GM18861 (cell line): ENCODE measurements around the gene HHAT.

ENCODE experiments used
- ATAC-seq: cut with Tn5 transposase; IDR thresholded peaks from one replicate; pipeline ENCODE4 v1.9.1; 2021; ENCODE audit not compliant: unreplicated experiment

Gene HHAT

DNA sequence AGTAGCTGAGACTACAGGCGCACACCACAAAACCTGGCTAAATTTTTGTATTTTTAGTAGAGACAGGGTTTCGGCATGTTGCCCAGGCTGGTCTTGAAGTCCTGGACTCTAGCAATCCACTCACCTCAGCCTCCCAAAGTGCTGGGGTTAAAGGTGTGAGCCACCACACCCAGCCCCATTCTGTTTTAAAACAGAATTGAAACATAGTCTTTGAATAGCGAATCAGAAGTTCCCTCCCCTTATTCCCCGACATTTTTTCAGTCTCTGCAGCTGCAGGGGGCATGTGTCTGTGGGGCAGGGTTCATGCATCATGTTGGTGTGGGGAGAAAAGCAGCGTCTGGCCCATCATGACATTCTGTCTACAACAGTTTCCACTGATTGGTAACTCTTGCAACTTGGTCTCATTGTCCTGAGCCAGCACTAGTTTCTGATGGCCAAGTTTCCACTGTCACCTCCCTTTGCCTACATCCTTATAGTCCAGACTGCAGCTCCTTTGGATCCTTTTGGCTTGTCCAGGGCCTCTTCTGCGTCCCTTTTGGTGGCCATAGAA is 15.6 kb upstream of the HHAT start:
- ATAC-seq = no peak

DNA sequence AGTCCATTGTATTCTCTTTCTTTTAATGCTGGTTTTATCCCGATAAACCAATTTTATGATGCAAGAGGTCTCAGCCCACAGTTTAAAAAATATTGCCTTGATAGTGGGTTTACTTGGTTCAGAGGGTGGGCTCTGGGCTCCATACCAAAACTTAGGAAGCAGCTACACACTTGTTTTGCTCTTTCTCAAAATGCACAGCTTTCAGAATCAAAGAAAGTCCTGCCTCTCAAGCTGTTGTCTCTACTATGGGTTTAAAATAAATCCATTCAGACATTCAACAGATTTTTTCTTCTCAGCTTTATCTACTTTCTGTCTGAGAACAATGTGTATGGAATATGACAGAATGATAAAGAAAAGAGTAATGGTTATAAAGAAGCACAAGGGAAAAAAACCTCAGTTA is 14.8 kb upstream of the HHAT start:
- no peak for ATAC-seq

DNA sequence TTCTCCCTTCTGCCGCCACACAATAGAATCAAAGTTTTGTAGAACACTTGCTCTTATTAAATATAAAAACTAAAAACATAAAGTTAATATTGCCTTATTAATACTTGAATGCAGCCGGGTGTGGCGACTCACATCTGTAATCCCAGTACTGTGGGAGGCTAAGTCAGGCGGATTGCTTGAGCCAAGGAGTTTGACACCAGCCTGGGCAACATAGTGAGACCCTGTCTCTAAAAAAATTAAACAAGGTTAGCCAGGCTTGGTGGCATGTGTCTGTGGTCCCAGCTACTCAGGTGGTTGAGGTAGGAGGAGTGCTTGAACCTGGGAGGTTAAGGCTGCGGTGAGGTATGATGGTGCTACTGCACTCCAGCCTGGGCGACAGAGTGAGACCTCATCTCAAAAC is 13.2 kb upstream of the HHAT start:
- no peak for ATAC-seq

DNA sequence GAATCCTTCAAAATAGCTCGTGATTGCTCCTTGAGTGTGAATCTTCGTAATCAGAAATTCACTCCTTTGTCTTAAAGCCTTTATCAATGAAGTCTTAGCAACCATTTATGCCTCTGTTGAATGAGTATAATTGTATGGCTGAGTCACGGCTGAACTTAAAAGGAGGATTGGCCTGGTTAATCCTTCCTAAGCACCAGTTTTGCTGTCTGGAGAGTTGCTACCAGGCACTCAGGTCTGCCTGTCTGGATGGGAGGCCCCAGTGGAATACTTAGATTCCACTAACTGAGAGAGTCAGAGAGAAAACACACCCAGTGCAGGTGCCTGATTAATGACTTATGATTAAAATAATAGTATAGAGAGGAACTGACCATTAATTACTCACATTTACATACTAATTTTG is 7.6 kb upstream of the HHAT start:
- no peak for ATAC-seq

DNA sequence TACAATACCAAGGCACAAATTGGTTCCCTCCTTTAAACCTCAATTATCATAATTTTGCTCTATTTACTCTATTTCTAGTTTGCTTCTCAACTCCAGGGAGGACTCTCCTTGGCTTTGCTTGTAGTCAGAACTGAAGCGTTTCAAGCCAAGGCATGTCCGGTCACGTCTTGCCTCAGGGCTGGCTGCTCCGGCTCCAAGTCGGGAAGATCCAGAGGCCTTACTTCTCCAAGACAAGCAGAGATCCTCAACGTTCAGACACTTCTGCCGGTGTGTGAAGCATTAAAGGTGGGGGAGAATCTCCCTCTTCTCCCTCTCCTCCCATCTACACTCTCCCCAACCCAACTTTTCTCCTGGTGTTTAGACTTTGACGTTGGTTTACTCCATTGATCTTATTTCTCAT is 7.2 kb upstream of the HHAT start:
- ATAC-seq = no peak

DNA sequence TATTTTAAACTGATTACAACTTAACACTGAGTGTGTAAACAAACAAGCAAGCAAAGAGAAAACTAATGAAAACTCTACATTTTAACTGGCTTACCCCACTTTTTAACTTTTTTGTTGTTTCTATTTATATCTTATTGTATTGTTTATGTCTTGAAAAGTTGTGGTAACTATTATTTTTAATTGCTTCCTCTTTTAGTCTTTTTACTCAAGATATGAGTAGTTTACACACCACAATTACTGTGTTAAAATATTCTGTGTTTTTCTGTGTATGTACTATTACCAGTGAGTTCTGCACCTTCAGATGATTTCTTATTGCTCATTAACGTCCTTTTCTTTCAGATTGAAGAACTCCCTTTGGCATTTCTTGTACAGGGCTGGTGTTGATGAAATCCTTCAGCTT is 4.7 kb upstream of the HHAT start:
- ATAC-seq = no peak

DNA sequence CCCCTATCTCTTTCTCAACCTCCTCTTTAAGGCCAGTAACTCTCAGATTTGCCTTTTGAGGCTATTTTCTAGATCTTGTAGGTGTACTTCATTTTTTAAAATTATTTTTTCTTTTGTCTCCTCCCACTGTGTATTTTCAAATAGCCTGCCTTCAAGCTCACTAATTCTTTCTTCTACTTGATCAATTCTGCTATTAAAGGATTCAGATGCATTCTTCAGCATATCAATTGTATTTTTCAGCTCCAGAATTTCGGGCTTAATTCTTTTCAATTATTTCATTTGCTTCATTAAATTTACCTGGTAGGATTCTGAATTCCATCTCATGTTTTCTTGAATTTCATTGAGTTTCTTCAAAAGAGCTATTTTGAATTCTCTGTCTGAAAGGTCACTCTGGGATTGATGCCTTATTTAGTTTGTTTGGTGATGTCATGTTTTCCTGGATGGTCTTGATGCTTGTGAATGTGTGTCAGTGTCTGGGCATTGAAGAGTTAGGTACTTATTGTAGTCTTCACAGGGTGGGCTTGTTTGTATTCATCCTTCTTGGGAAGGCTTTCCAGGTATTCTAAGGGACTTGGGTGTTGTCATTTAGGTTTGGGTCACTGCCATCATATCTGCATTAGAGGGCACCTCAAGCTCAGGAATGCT is 3.6 kb upstream of the HHAT start:
- ATAC-seq = no peak

DNA sequence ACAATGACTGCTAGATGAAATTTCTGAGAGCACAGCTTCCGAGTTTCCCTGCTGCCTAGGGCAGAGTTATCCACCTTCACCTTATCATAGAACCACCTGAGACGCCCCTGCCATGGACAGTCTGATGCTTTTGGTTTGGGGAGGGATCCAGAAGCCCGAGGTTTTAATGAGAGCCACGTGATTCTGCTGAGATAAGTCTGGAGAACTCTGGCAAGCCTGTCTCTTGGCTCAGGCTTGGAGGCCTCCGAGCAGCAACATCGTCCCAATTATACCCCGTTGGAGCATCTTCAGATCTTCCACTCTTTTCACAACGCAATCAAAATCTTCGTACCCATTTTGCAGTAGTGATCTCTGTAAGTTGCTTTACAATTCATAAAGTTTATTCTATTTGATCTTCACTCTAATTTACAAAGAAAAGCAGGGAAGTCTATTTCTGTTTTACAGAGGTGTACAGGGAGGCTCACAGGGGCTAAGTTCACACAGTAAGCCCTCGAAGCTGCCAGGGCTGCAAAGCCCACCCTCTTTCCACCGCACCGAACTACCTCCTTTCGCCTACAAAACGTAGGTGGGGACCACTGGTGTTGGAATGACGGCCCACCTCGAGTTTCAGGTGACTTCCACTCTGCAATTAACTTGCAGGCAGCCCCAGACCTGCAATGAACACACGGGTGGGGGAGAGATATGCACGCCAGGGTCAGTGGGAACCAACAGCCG is 513 bp upstream of the HHAT start:
- ATAC-seq = no peak

DNA sequence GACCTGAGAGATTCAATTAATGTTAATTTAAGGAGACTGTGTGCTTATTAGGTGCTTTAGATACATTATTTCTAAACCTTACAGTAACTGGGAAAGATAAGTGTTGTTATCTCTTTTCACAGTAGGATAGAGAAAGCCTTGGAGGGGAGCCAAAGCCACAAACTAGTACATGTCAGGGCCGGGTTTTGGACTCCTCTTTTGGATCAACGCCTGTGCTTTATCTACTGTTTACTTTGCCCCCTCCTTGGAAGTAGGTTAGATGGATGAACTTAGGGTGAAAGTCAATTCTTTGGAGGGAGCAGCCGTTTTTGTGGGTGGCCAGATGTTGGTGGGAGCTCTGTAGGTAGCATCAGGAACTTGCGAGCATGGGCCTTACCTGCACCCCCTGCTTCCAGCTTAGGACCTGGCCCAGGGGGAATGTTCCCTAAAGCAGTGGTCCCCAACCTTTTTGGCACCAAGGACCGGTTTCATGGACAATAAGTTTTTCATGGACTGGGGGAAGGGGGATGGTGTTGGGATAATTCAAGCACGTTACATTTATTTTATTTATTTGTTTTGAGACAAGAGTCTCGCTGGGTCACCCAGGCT is 1.7 kb downstream of the HHAT start:
- ATAC-seq = no peak

DNA sequence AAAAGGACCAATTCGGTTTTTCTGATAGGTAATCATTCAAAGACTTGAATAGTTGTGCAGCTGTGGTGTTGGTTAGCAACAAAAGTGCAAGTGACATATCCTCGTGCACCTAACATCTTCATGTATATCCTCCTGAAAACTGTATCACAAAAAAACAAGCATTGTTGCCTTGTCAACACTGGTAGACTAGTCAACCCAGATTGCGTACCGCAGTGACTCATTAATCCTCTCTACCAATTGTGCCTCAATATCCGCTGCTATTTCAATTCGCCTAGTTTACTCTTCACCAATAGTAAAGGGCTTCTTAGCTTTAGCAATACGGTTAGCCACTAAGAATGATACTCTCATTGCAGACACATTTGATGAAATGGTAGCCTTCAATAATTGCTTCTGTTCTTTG is 3.5 kb downstream of the HHAT start:
- ATAC-seq = no peak

DNA sequence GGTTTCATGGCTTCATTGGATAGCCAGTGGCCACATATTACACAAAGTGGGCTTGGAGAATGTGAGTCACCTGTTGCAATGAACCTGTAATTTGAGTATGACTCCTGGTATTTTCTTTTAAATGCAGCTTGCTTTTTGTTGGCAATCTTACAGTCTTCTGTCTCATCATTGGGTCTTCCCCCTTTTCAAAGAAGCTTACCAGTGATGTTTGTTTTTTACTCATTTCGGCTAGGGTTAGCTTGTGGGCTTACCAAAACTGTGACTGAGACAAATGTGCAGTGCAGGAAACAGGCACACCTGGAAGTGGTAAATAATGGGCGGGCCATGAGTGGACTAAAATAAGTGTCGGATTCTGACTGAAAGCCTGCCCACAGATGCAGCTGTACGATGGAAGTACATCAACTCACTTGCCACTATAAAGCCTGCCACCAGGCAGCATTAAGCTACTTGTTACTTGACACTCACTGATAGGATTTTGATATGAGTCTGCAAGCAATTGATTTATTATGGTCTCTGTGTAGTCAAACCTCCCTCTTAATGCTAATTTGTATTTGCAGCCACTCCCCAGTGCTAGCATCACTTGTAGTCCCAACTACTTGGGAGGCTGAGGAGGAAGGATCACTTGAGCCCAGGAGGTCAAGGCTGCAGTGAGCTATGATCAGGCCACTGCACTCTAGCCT is 4.2 kb downstream of the HHAT start:
- peak; percentile 77 for ATAC-seq

DNA sequence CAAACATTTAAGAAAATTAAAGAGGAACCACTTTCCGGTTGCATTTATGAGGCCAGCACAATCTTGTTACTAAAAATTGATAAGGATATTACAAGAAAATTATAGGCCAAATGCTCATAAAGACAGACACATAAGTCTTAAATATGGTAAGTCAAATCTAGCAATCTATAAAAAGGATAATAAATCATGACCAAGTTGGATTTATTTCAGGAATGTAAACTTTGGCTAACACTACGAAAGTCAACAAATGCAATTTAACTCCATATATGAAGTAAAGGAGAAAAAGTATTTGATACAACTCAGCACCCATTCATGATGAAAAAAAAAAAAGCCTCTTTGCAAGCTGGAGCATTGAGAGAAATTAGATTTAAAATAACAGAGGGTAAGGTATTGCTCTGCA is 6.3 kb downstream of the HHAT start:
- no peak for ATAC-seq

DNA sequence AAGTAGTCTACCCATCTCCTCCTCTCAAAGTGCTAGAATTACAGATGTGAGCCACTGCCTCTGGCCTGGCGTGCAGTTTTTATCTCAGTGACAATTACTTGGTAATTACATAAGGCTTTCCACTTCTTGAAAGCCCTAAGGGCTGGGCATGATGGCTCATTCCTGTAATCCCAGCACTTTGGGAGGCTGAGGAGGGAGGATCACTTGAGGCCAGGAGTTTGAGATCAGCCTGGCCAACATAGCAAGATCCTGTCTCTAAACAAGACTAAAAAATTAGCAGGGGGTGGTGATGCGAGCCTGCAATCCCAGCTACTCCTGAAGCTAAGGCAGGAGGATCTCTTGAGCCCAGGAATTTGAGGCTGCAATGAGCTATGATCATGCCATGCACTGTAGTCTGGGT is 7.7 kb downstream of the HHAT start:
- ATAC-seq = no peak

DNA sequence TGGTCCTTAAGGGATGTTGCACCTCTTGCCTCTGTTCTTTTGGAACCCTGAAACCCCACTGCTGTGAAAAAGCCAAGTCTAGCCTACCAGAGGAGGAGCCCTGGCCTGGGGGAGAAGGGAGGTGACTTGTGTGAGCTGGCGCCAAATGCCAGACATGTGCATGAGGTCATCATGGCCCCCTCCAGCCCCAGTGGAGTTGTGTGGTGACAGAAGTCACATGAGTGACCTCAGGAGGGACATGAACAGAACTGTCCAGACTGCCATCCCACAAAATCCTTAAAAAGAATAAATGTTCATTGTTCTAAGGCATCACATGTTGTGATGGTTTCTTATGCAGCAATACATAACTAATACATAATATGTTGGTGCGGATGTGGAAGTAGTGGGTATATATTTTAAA is 10.8 kb downstream of the HHAT start:
- ATAC-seq = no peak

DNA sequence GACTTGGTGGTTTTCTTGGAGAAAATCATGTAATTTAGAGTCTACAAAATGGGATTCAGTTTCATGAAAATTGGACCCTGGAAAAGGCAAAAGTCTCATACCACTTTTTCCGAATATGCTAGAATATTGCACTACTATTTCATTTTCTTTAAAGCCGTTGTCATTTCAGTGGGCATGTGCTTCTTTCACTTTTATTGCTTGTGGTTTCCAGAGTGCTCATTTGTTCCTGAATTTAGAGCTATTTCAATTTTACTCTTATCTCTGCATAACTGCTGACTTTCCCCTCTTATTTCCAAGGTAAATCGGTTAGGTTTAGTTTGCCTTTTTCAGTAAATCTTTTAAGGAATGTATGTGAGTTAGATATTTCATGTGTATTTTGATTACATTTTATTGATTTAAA is 11.6 kb downstream of the HHAT start:
- no peak for ATAC-seq

DNA sequence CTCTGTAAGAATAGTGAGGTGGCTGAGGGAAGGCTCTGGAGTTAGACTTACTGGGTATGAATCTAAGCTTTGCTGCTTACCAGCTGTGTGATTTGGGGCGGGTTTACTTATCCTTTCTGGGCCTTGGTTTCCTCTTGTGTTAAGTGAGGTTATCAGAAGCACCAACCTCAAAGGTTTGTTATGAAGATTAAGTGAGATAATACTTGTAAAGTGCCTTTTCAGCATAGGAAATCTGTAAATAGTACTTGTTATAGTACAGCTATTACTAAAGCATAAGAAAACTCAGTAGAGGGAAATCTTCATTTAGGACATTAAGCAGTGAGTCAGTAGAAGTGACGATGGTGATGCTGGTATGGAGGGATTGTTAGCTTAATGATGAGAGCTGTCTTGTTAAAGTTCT is 12.1 kb downstream of the HHAT start:
- no peak for ATAC-seq

DNA sequence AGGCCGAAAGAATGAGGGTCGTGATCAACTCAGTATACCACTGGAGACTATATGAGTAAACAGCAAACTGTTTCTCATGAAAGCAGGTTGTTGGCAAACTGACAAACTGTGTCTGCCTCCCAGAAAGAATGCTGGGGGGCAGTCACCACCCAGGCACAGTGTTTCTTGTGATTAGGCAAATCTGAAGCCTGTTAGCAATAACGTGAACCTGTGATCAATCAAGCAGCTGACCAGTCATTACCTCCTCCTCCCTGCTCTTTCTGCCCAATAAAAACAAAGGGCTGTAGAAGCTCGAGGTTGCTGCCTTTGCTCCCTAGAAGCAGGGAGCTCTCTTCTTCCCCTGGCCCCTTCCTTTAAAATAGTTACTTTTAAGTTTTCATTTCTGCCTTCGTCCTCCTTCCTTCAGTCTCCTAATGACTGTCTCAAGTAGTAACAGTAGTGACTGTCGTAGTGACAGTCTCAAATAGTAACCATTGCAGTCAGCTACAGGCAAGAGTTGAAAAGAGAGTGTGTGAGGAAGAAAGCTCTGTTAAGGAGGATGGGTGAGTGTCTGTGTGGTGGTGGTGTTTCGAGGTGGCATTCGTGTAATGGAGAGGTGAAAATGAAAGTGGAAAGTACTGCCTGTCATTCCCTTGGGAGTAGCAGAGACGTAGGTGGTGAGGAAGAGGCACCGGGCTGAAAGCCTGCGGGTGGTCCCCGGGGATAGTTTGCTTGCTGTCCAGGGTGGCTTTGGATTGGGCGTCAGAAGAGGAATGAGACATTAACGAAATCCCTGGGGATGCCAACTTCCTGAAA is 14.5 kb downstream of the HHAT start:
- peak; percentile 55 for ATAC-seq

DNA sequence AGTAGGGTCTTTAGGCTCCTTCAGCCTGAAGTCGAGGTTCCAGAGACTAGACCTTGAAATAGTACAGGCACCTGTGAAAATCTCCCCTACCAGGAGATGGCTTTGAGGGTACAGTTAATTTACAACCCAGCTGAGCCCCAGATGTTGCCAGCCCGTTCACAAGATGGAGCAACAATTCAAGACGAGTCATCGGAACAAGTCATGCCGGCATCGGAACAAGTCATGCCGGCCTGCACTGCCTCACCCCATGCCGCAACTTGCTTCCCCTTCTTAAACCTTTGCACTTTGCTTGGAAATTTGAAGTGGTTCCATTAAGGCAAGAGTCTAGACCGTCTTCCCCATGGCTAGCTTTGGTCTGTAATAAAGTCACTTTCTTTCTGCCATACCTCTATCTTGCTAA is 16.0 kb downstream of the HHAT start:
- ATAC-seq = no peak

DNA sequence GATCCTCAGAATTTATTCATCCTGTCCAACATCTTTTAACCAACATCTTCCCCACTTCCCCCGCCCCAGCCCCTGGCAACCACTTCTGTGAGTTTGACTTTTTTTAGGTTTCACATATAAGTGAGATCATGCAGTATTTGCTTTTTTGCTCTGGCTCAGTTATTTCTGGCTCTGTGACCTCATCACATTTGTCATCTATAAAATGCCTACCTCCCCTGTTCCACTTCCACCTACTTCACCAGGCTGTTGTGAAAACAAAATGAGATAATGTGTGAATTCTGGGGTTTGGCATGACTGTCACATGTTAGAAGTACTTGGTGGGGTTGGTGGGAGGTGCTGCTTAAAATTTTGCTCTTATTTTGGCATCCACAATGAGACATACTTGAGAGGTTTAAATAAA is 18.4 kb downstream of the HHAT start:
- ATAC-seq = no peak

DNA sequence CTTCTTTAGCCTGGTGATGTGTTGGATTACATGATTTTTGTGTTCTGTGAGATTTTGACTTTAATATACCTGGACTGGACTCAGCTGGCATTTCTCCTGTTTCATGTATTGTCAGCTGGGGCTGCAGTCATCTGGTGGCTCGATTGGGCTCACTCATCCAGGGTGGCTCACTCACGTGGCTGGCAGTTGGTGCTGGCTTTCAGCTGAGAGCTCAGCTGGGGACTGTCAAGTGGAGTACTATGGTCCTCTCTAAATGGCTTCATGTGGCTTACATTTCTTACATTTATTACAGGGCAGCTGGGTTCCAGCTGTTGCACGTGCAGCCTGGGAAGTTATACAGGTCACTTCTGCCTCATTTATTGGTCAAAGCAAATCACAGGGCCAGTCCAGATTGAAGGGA is 22.8 kb downstream of the HHAT start:
- no peak for ATAC-seq

DNA sequence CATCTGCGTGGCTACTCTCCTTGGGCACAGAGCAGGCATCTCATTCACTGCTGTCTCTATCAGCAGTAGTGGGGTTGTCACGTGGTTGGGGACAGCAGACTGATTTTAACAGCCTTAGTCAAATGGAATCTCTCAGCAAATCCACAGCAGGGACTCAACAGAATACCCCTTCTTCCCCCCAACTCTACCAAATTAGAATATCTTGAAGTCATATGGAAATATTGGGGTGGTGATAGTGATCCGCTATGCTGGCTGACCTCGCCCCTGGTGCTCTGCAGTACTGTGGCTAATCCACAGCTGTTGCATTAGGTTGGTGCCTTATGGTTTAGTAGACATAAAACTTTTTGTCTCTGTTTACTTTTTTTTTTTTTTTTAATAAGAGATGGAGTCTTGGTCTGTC is 23.9 kb downstream of the HHAT start:
- ATAC-seq = no peak
